Measurements from ENCODE around the gene ADAMTS2.

Gene ADAMTS2

DNA sequence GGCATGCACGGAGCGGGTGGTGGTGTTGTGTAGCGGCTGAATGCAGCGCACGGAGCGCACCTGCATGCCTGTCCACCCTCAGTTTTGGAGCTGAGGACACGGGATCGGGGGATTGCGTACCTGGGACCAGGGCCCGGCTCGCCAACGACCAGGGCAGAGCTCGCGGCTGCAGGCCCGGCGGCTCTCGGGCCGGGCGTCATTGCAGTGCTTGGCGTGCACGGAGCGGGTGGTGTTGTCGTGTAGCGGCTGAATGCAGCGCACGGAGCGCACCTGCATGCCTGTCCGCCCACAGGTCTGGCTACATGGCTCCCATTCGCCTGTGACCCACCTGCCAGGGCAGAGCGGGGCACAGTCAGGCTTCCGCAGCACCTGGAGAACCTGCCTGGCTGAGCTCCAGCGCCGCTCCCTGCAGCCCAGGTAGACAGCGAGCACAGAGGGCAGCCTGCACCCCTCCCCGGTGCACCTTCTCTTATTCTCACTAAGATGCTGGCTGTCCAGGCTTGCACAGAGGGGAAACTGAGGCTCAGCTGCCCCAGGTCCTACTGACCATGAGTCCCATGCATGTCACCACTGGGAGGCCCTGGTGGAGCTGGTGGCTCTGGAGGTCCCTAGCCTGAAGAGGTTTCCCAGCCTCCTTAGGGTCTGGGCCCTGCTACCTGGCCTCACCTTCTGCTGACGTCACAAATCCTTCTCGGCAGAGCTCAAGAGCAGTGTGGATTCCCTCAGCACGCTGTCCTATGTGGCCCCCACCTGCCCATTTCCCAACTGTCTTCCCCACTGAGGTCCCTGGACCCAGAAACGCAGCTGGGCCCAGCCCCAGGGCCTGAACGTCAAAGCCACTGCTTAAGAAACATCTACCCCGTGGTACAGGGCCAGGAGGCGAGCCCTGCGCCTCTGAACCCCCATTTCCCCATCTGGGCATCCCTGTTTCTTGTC is 220.1 kb downstream of the ADAMTS2 start:
- no peak for DNase-seq (ENCODE audit: low read depth in 2 of 2)

GRCh38 chr5:179124273-179124852 is 220.9 kb downstream of the ADAMTS2 start:
- DNase-seq (ENCODE audit: low read depth in 2 of 2), result no peak

DNA sequence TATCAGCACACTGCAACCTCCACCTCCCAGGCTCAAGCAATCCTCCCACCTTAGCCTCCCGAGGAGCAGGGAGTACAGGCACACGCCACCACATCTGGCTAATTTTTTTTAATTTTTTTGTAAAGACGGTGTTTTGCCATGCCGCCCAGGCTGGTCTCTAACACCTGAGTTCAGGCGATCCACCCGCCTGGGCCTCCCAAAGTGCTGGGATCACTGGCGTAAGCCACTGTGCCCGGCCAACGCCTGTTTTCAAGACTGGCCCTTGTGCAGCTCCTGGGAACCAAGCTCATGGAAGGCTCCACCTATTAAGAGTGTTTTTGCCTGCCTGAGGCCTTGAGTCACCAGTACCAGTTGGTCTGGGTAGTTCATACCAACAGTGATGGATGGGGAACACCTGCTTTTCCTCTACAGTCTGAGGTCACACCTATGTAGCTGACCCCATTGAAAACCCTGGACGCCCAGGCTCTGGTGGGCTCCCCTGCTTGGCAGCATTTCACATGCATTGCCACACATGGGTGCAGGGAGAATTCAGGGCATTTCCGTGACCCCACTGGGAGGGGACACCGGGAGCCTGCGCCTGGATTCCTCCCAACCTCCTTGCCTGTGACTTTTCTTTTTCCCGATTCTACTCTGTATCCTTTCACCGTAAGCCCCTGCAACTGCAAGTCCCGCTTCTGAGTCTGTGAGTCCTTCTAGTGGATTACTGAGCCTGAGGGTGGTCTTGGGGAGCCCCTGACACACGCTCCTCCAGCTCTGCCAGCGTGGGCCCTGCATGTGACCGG is 221.6 kb downstream of the ADAMTS2 start:
- no peak for DNase-seq (ENCODE audit: low read depth in 2 of 2)

GRCh38 chr5:179123109-179123426 is 222.2 kb downstream of the ADAMTS2 start:
- no peak for DNase-seq (ENCODE audit: low read depth in 2 of 2)

- DNase-seq (ENCODE audit: low read depth in 2 of 2), result no peak
Measured at GRCh38 chr5:179122411-179123108, 222.7 kb downstream of the ADAMTS2 start.

GRCh38 chr5:179121667-179122111 is 223.6 kb downstream of the ADAMTS2 start:
- no peak for DNase-seq (ENCODE audit: low read depth in 2 of 2)

DNA sequence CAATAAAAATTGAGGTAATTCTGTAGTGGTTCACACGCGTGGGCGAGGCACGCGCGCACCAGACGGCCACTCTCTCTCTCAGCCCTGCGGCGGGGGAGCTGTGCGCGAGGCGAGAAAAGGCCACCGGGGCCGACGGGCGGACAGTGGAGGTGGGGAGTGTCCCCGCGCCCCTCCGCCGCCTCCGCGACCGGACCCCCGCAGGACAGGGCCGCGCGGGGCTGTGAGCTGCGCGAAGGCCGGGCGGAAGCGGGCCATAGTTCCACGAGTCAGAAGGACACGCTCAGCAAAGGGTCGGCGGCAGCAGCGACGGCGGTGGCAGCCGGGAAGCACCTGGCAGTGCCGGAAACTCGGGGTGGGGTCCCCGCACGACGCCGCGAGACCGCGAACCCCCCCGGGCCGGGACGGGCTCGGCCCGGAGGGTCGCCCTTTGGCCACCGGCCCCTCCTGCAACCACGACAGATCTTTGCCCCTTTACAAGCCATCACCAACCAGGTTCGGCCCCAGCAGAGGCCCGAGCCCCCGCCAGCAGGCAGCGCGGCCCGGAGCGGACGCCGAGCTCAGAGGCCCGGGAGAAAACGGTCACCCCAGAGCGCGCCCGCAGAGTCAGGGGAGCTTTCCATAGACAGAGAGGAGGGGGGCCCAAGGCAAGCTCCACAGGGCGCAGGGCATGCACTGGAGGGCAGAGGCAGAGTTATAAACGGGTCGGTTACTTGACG is 224.2 kb downstream of the ADAMTS2 start:
- no peak for DNase-seq (ENCODE audit: low read depth in 2 of 2)

DNA sequence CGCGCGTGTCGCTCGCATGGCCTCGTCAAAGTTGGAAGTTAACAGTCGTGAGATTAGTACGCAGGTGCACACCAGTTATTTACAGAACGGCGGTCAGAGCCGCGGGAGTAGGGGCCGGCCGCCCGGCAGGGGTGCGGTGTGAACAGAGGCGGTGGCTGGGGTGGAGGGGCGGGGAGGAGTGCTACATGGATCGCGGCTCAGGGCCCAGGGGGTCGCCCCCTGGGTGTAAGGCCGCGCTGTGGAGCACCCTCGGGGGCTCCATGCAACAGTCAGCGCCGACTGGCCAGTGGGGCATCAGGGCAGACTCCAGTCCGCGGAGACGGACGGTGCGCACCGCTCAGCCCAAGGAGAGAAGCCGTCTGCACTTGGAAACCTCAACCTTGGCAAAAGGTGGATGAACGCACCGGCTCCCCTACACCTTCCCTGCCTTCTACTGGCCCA is 224.8 kb downstream of the ADAMTS2 start:
- no peak for DNase-seq (ENCODE audit: low read depth in 2 of 2)

DNA sequence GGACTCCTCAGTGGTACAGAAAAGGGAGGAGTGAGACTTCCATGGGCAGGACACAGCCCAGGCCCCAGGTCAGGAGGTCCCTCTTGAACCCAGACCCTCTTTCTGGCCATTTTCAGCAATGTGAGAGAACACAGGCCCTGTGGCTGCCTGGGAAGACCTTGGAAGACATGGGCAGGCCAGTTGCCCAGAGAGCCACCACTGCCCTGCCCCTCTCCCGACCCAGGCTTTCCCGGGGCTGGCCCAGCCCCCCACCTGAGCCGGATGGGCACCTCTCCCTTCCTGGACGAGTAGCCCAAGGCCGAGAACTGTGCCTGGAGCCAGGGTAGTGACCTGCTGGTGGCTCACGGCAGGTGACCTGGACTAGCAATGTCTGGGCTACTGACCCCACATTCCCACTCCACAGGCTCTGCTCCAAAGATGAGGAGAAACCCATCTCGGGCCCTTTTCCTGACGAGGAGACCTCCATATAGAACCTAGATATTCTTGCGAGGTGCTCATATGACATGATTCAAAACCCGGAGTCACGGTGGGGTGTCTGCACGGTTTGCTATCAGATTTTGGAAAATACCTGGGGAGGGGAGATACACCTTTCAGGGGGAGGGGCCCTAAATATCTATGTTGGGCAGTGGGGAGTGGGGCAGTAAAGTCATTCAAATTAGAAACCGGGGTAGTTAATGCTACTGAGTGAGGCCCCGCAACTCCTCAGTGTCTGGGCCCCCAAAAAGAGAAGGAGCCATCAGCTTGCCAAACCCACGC is 225.7 kb downstream of the ADAMTS2 start:
- DNase-seq (ENCODE audit: low read depth in 2 of 2), result no peak

GRCh38 chr5:179118756-179119414 is 226.4 kb downstream of the ADAMTS2 start:
- no peak for DNase-seq (ENCODE audit: low read depth in 2 of 2)

DNA sequence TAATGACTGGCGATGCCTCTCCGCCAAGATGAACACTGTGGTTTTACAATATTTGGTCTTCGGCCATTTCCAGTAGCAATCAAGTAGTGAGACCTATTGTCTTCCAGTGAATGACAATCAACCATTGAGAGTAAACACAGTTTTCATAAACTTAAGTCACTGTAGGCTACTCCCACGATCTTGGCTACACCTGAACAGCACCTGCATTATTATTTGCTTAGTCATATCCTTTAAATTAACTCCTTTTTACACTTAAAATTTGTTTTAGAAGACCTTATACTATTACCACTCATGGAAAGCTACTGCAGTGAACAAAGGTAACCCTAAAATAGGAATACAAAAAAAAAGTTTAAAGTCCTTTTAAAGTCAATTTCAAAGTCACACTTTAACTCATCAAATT is 226.9 kb downstream of the ADAMTS2 start:
- no peak for DNase-seq (ENCODE audit: low read depth in 2 of 2)

GRCh38 chr5:179115845-179116524 is 229.3 kb downstream of the ADAMTS2 start:
- DNase-seq (ENCODE audit: low read depth in 2 of 2), result no peak

DNA sequence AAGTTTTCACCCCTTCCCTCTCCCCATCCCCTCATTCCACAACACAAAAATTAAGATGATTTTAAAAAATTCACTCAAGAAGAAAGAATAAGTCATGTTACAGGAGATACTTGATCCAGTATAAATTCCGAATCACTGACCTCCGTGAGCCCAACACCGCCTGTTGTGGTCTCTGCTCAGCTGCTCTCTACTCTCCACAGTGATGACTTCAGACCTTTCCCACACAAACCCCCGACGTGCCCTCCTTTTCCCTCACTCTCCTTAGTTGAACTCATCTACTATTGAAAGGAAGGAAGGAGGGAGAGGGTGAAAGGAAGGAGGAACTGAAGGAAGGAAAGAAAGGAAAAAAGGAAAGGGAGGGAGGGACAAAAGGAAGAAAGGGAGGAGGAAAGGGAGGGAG is 230.0 kb downstream of the ADAMTS2 start:
- no peak for DNase-seq (ENCODE audit: low read depth in 2 of 2)

GRCh38 chr5:179114756-179115155 is 230.5 kb downstream of the ADAMTS2 start:
- no peak for DNase-seq (ENCODE audit: low read depth in 2 of 2)

DNA sequence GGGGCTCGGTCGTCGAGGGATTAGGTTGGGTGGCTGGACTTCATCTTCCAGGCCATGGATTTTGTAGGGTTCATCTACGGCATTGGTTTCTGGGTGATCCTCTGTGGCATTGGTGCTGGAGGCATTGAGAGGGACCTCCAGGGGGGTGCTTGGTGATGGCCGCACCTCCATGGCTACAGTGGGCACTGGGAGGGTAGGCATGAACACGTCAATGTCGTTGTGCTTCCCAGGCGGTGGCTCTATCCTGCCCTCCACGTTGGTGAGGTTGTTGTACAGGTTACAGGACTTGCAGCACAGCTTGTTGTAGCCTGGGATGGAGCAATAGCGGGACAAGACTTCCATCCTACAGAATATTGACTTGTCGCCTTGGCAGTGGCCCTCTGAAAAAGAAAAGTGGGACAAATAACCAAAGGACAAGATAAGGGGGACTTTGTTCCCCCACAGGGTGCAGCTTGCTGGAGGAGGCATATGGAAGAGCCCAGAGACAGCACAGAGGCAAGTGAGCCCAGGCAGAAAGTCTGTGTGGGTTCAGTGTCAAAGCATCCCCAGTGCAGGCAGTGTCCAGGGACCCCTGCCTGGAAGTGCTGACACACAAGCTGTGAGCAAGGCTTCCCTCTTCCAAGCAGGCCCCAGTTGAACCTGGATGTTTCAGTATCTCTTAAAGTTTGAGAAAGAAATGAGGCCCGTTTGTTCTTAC is 231.2 kb downstream of the ADAMTS2 start:
- DNase-seq (ENCODE audit: low read depth in 2 of 2), result no peak

DNA sequence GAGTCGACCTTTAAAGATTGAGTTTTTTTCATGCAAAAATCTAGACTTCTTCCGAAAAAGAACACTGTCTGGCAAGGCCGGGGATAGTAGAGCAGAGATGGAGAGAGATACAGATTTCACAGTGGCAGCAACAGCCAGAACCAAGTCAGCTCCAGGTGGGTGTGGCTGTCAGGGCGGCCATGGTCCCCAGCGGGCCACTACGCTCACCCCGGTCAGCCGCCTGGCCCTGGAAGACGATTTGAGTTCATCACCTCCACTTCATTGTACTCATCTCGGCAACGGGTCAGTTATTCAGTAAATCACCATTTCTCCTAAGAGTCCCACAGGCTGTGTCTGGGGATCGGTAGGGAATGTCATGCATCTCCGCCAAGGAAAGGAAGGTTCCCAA is 232.1 kb downstream of the ADAMTS2 start:
- DNase-seq (ENCODE audit: low read depth in 2 of 2), result no peak

DNA sequence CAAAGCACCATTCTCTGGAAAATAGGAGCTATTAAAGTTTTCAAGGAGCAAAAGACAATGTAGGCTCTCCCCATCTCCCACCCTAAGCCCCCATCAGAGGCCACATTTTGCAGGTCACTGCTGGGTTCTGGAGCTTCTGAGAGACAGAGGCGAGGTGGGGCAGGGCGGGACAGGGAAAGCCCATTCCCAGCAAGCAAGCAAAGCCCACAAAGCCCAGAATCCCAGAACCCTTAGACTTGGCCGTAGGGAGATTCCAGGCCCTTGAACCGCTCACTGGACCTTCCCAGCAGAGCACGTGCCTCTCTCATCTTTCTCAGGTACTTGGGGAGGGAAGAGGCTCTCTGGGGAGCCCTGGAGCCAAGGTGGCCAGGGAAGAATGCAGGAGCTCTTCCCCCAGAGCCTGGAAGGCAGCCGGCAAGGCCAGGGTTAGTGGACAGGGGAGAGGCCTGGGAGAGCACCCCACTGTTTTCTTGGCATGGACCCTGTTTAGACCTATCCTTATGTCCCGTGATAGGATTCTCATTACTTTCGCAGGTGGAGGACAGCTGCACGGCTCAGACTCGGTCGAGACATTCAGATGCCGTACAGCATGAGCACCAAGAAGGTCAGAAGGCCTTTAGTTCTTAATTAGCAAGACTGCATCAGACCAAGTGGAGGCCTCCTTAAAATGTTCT is 232.7 kb downstream of the ADAMTS2 start:
- no peak for DNase-seq (ENCODE audit: low read depth in 2 of 2)

All from stimulated activated CD8-positive, alpha-beta memory T cell treated with anti-CD3 and anti-CD28 coated beads, Interleukin-7, amount 100 ng/mL, for 4 hours (primary cell).